Trophoblast cell (in vitro differentiated cells and primary cell): ENCODE data around the gene STX16.

Experiments
- DNase-seq, 2 donors: peaks; one replicate each; pipeline ENCODE4 v3.0.0-alpha.2; 2016
- H2AFZ ChIP-seq: 2 replicates; pipeline ENCODE4 v1.6.1; 2013; ENCODE audit warnings: low read length, moderate library complexity, mild to moderate bottlenecking; ENCODE audit not compliant: insufficient read depth, poor library complexity
- H2AK5ac ChIP-seq: 2 replicates; pipeline ENCODE4 v1.6.1; 2013; ENCODE audit warnings: mild to moderate bottlenecking, low read length
- H2BK120ac ChIP-seq: 2 replicates; pipeline ENCODE4 v1.6.1; 2013; ENCODE audit warnings: low read length, mild to moderate bottlenecking, moderate library complexity; ENCODE audit not compliant: insufficient read depth, poor library complexity
- H2BK12ac ChIP-seq: 2 replicates; pipeline ENCODE4 v1.6.1; 2013; ENCODE audit warnings: mild to moderate bottlenecking, low read length, moderate library complexity
- H2BK5ac ChIP-seq: 2 replicates; pipeline ENCODE4 v1.6.1; 2013; ENCODE audit warnings: low read length, low read depth, moderate library complexity, mild to moderate bottlenecking; ENCODE audit not compliant: poor library complexity
- H3K14ac ChIP-seq: 2 replicates; pipeline ENCODE4 v1.6.1; 2013; ENCODE audit warnings: mild to moderate bottlenecking, low read length
- H3K18ac ChIP-seq: 2 replicates; pipeline ENCODE4 v1.6.1; 2013; ENCODE audit warnings: mild to moderate bottlenecking, low read length
- H3K23ac ChIP-seq: 2 replicates; pipeline ENCODE4 v1.6.1; 2013; ENCODE audit warnings: low read length
- H3K27ac ChIP-seq: 2 replicates; pipeline ENCODE4 v1.5.1; 2013; ENCODE audit warnings: low read depth, mild to moderate bottlenecking, inconsistent platforms, low read length, moderate library complexity
- H3K27me3 ChIP-seq: 2 replicates; pipeline ENCODE4 v1.6.1; 2013; ENCODE audit warnings: inconsistent platforms, mild to moderate bottlenecking, low read length, moderate library complexity; ENCODE audit not compliant: insufficient read depth
- H3K36me3 ChIP-seq, 2 experiments: 1 replicate in 1 of 2; 2 replicates in 1 of 2; pipeline ENCODE4 v1.6.1; 2013; ENCODE audit warnings: low read length in 2 of 2, mild to moderate bottlenecking in 2 of 2, moderate library complexity in 1 of 2; ENCODE audit not compliant: insufficient read depth in 2 of 2, control insufficient read depth in 1 of 2
- H3K4ac ChIP-seq: 2 replicates; pipeline ENCODE4 v1.6.1; 2013; ENCODE audit warnings: low read depth, mild to moderate bottlenecking, low read length, moderate library complexity
- H3K4me1 ChIP-seq, 2 experiments: 1 replicate in 1 of 2; 2 replicates in 1 of 2; pipeline ENCODE4 v1.6.1; 2013; ENCODE audit warnings: low read length in 2 of 2, mild to moderate bottlenecking in 2 of 2, moderate library complexity in 1 of 2; ENCODE audit not compliant: insufficient read depth in 2 of 2, control insufficient read depth in 1 of 2
- H3K4me2 ChIP-seq: 2 replicates; pipeline ENCODE4 v1.6.1; 2013; ENCODE audit warnings: inconsistent platforms, mild to moderate bottlenecking, low read length, moderate library complexity
- H3K4me3 ChIP-seq: 2 replicates; pipeline ENCODE4 v1.5.1; 2013; ENCODE audit warnings: mild to moderate bottlenecking, low read depth, low read length, inconsistent platforms
- H3K79me1 ChIP-seq: one replicate; pipeline ENCODE4 v1.6.1; 2013; ENCODE audit warnings: low read length
- H3K79me2 ChIP-seq: 2 replicates; pipeline ENCODE4 v1.6.1; 2013; ENCODE audit warnings: low read length, mild to moderate bottlenecking; ENCODE audit not compliant: control insufficient read depth, insufficient read depth, poor library complexity
- H3K9ac ChIP-seq: 2 replicates; pipeline ENCODE4 v1.6.1; 2013; ENCODE audit warnings: mild to moderate bottlenecking, low read length
- H3K9me3 ChIP-seq: 2 replicates; pipeline ENCODE4 v1.6.1; 2013; ENCODE audit warnings: low read depth, mild to moderate bottlenecking, control low read depth, inconsistent platforms, low read length; ENCODE audit not compliant: insufficient read depth
- H4K12ac ChIP-seq: 2 replicates; pipeline ENCODE4 v1.6.1; 2013; ENCODE audit warnings: low read depth, mild to moderate bottlenecking, low read length, moderate library complexity
- H4K8ac ChIP-seq: 2 replicates; pipeline ENCODE4 v1.6.1; 2013; ENCODE audit warnings: low read depth, mild to moderate bottlenecking, low read length, moderate library complexity
- H4K91ac ChIP-seq: one replicate; pipeline ENCODE4 v1.6.1; 2013; ENCODE audit warnings: low read depth, mild to moderate bottlenecking, low read length, moderate library complexity
- WGBS: extraction: QIAGEN DNeasy Blood & Tissue Kit; methylation state at CpG from one replicate; pipeline ENCODE4 v1.1.7; 2013; ENCODE audit warnings: missing lambda C conversion rate; ENCODE audit not compliant: insufficient read length, insufficient coverage; ENCODE audit errors: extremely low coverage; 5-methylcytosine and 5-hydroxymethylcytosine counted together

STX16 gene

DNA sequence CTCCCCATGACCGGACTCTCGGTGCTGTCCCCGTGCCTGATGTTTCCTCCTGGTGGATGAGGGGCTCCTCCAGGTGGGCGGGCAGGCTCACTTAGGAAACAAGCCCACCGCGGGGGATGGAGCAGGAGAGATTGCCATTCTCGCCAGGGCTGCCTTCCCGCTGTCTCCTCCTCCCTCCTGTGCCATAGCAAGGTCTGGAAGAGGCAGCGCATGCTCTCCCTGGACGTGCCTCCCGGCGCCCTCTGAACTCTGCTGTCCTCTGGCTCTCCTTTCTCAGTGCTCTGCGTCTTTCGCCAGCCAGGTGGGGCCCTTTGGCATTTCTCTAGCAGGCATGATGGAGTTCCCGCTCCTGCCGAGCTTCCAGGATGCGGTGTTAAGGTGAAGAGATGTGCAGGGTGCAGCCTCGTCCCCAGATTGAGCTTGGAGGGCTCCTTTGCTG is 24.1 kb downstream of the STX16 start:
- Histone ChIP-seq H3K4me1 (no peaks in the 10 kb centered on the region), H3K9me3 (no peaks in the 10 kb centered on the region), H2AK5ac (no peak overlapping the region), H3K14ac (no peak overlapping the region), H3K79me1 (no peaks in the 10 kb centered on the region), H2BK5ac (no peak overlapping the region), H4K8ac (no peak overlapping the region), H2BK12ac (no peak overlapping the region), H3K4me3 (peak overlapping the region; percentile 25), H3K27ac (no peak overlapping the region), H3K23ac (no peak overlapping the region), H3K36me3 (peaks cover 27 to 45% of the 10 kb centered on the region in 2 experiments), H2AFZ (no peak overlapping the region), H2BK120ac (no peak overlapping the region), H3K4ac (no peak overlapping the region), H4K91ac (no peak overlapping the region), H3K79me2 (no peaks in the 10 kb centered on the region), H4K12ac (no peak overlapping the region), H3K18ac (no peak overlapping the region), H3K9ac (no peak overlapping the region), H3K4me2 (no peak overlapping the region), H3K27me3 (no peaks in the 10 kb centered on the region)
- DNase-seq: no peak
- no CpG with 5 or more reads among the region's 18 CpGs for WGBS

DNA sequence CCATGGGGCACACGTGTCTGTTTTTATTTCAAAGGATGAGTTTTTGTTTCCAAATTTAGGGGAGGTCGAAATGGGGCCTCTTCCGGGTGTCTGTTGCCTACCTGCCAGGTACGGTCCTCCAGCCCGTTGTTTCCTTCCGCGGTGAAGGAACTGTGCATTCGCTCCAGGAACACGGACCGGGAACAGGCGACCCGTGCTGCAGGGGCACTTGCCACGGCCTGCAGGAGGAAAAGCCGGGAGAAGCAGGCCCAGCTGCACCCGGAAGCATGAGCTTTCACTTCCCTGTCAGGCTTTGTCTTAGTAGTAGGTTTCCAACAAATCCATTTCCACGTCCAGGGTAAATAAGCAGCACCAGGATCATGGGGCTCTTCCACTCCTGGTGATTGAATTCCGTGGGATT is 24.6 kb downstream of the STX16 start:
- no peak overlapping the region for H2BK5ac ChIP-seq
- no peak overlapping the region for H4K91ac ChIP-seq
- H3K4me3 ChIP-seq: no peak overlapping the region
- no peak overlapping the region for H2BK12ac ChIP-seq
- no peaks in the 10 kb centered on the region for H3K4me1 ChIP-seq
- no peak overlapping the region for H3K14ac ChIP-seq
- H3K9me3 ChIP-seq: no peaks in the 10 kb centered on the region
- no peak overlapping the region for H3K9ac ChIP-seq
- H3K27me3 ChIP-seq: no peaks in the 10 kb centered on the region
- no CpG with 5 or more reads among the region's 17 CpGs for WGBS
- no peak overlapping the region for H4K8ac ChIP-seq
- no peak for DNase-seq
- no peak overlapping the region for H3K27ac ChIP-seq
- H2BK120ac ChIP-seq: no peak overlapping the region
- no peak overlapping the region for H2AFZ ChIP-seq
- H3K79me2 ChIP-seq: no peaks in the 10 kb centered on the region
- no peak overlapping the region for H3K23ac ChIP-seq
- no peak overlapping the region for H3K4me2 ChIP-seq
- no peak overlapping the region for H3K18ac ChIP-seq
- peaks cover 27 to 44% of the 10 kb centered on the region in 2 experiments for H3K36me3 ChIP-seq
- H2AK5ac ChIP-seq: no peak overlapping the region
- no peak overlapping the region for H3K4ac ChIP-seq
- H3K79me1 ChIP-seq: no peaks in the 10 kb centered on the region
- H4K12ac ChIP-seq: no peak overlapping the region

DNA sequence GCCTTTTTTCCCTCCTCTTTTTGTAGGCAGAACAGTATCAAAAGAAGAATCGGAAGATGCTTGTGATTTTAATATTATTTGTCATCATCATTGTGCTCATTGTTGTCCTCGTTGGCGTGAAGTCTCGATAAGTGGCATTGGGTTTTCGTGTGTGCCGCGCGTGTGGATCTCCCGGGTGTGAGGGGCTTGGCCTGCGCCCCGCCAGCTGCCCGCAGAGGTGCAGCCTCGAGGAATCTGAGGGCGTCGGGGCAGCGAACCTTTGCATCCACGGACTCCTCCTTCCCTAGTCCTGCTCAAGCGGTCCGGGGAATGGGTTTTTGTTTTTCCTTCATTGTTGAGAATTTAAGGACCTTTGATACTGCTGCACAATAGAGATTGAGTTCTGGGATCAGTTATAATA is 25.1 kb downstream of the STX16 start:
- no peak overlapping the region for H3K9ac ChIP-seq
- H3K79me2 ChIP-seq: no peaks in the 10 kb centered on the region
- no peak overlapping the region for H3K4me2 ChIP-seq
- H3K14ac ChIP-seq: no peak overlapping the region
- H3K79me1 ChIP-seq: no peaks in the 10 kb centered on the region
- H3K4ac ChIP-seq: no peak overlapping the region
- H2AK5ac ChIP-seq: no peak overlapping the region
- no peak for DNase-seq
- H3K4me3 ChIP-seq: no peak overlapping the region
- no peak overlapping the region for H2AFZ ChIP-seq
- H4K12ac ChIP-seq: no peak overlapping the region
- H4K91ac ChIP-seq: no peak overlapping the region
- H3K18ac ChIP-seq: no peak overlapping the region
- peaks cover 26 to 40% of the 10 kb centered on the region in 2 experiments for H3K36me3 ChIP-seq
- H3K27ac ChIP-seq: no peak overlapping the region
- H3K27me3 ChIP-seq: no peaks in the 10 kb centered on the region
- H3K23ac ChIP-seq: no peak overlapping the region
- no peaks in the 10 kb centered on the region for H3K4me1 ChIP-seq
- no peak overlapping the region for H2BK120ac ChIP-seq
- no peak overlapping the region for H2BK5ac ChIP-seq
- no peak overlapping the region for H4K8ac ChIP-seq
- no CpG with 5 or more reads among the region's 19 CpGs for WGBS
- no peaks in the 10 kb centered on the region for H3K9me3 ChIP-seq
- H2BK12ac ChIP-seq: no peak overlapping the region

DNA sequence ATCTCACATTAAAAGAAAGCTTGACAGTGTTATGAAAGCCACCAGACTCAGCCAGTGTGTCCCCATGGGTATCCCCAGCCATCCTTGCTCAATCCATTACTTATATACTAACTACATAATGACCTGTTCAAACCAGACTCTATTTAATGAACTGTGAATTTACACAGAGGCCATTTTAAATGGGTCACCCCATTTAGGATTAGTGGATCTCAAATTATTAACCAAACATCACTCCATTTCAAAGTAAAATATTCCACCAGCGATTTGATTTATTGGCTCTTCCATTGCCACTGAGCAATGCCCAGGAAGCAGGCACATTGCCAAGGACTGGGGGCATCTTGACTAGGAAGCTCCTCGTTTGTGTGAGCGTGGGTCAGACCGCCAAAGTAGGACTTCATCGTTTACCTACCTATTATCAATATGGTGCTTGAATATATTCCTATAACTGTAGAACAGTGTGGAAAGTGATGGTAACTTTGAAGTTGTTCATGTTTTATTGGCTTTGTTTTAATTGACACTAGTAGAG is 26.1 kb downstream of the STX16 start:
- no peak overlapping the region for H3K9ac ChIP-seq
- no peak overlapping the region for H3K4me2 ChIP-seq
- H3K9me3 ChIP-seq: no peaks in the 10 kb centered on the region
- no peak overlapping the region for H4K8ac ChIP-seq
- H2BK12ac ChIP-seq: no peak overlapping the region
- no peak overlapping the region for H2AK5ac ChIP-seq
- H3K79me1 ChIP-seq: no peaks in the 10 kb centered on the region
- H3K4me3 ChIP-seq: no peak overlapping the region
- H3K79me2 ChIP-seq: no peaks in the 10 kb centered on the region
- DNase-seq: no peak
- H3K27me3 ChIP-seq: no peaks in the 10 kb centered on the region
- H2AFZ ChIP-seq: no peak overlapping the region
- no peaks in the 10 kb centered on the region for H3K4me1 ChIP-seq
- no peak overlapping the region for H4K91ac ChIP-seq
- WGBS: no CpG with 5 or more reads among the region's 5 CpGs
- no peak overlapping the region for H3K27ac ChIP-seq
- no peak overlapping the region for H3K18ac ChIP-seq
- no peak overlapping the region for H3K14ac ChIP-seq
- H2BK5ac ChIP-seq: no peak overlapping the region
- no peak overlapping the region for H4K12ac ChIP-seq
- H3K4ac ChIP-seq: no peak overlapping the region
- no peak overlapping the region for H2BK120ac ChIP-seq
- H3K36me3 ChIP-seq: peaks cover 26 to 40% of the 10 kb centered on the region in 2 experiments
- H3K23ac ChIP-seq: no peak overlapping the region
